H9 (cell line): ENCODE results near the gene ZNHIT2. TPM values are rescaled to one million over a fixed set of nuclear protein-coding genes. Genes with fewer than 3 reads are reported as not detected.

Experiments
- DNase-seq: peaks from one replicate; pipeline ENCODE4 v3.0.0-alpha.2; 2017
- H2AFZ ChIP-seq: one replicate; pipeline ENCODE4 v1.6.1; 2013; ENCODE audit warnings: mild to moderate bottlenecking, low read length, control low read depth, moderate library complexity
- H2AK5ac ChIP-seq: 2 replicates; pipeline ENCODE4 v1.6.1; 2013; ENCODE audit warnings: low read length, control low read depth, mixed read lengths; ENCODE audit not compliant: insufficient read length
- H2BK120ac ChIP-seq: one replicate; pipeline ENCODE4 v1.6.1; 2013; ENCODE audit warnings: low read depth, mild to moderate bottlenecking, low read length, control low read depth, inconsistent platforms; ENCODE audit not compliant: poor library complexity, severe bottlenecking
- H2BK12ac ChIP-seq: 2 replicates; pipeline ENCODE4 v1.6.1; 2013; ENCODE audit warnings: low read length, control low read depth, mixed read lengths, low read depth; ENCODE audit not compliant: insufficient read length
- H2BK15ac ChIP-seq: 2 replicates; pipeline ENCODE4 v1.6.1; 2013; ENCODE audit warnings: low read depth, low read length, control low read depth
- H2BK20ac ChIP-seq: one replicate; pipeline ENCODE4 v1.6.1; 2013; ENCODE audit warnings: low read depth, mild to moderate bottlenecking, low read length, control low read depth, inconsistent platforms; ENCODE audit not compliant: poor library complexity, severe bottlenecking
- H2BK5ac ChIP-seq: 2 replicates; pipeline ENCODE4 v1.6.1; 2013; ENCODE audit warnings: low read length, control low read depth, mixed read lengths; ENCODE audit not compliant: insufficient read length
- H3K14ac ChIP-seq: 2 replicates; pipeline ENCODE4 v1.6.1; 2013; ENCODE audit warnings: low read length, control low read depth; ENCODE audit not compliant: insufficient read depth
- H3K18ac ChIP-seq: 2 replicates; pipeline ENCODE4 v1.6.1; 2013; ENCODE audit warnings: low read depth, mild to moderate bottlenecking, mixed read lengths, low read length, control low read depth; ENCODE audit not compliant: insufficient read length
- H3K23ac ChIP-seq: 2 replicates; pipeline ENCODE4 v1.6.1; 2013; ENCODE audit warnings: low read length, control low read depth, mixed read lengths, low read depth; ENCODE audit not compliant: insufficient read length
- H3K23me2 ChIP-seq: 2 replicates; pipeline ENCODE4 v1.6.1; 2013; ENCODE audit warnings: low read depth, mild to moderate bottlenecking, mixed read lengths, low read length, control low read depth; ENCODE audit not compliant: insufficient read length, poor library complexity, severe bottlenecking
- H3K27ac ChIP-seq: 2 replicates; pipeline ENCODE4 v1.5.1; 2013; ENCODE audit warnings: low read length, control low read depth, mixed read lengths, low read depth; ENCODE audit not compliant: insufficient read length
- H3K27me3 ChIP-seq: 2 replicates; pipeline ENCODE4 v1.6.1; 2013; ENCODE audit warnings: low read length, control low read depth, inconsistent platforms; ENCODE audit not compliant: insufficient read depth
- H3K4ac ChIP-seq: 2 replicates; pipeline ENCODE4 v1.6.1; 2013; ENCODE audit warnings: low read depth, mild to moderate bottlenecking, control low read depth, inconsistent platforms, low read length, moderate library complexity
- H3K4me1 ChIP-seq: 2 replicates; pipeline ENCODE4 v1.6.1; 2013; ENCODE audit warnings: low read length, control low read depth, inconsistent platforms; ENCODE audit not compliant: insufficient read depth
- H3K4me2 ChIP-seq: 2 replicates; pipeline ENCODE4 v1.6.1; 2013; ENCODE audit warnings: low read length, control low read depth, mixed read lengths; ENCODE audit not compliant: insufficient read length, insufficient read depth
- H3K56ac ChIP-seq: 2 replicates; pipeline ENCODE4 v1.6.1; 2013; ENCODE audit warnings: low read depth, mild to moderate bottlenecking, mixed read lengths, low read length, control low read depth; ENCODE audit not compliant: insufficient read length
- H3K79me1 ChIP-seq: 2 replicates; pipeline ENCODE4 v1.6.1; 2013; ENCODE audit warnings: low read depth, mild to moderate bottlenecking, moderate library complexity, low read length, control low read depth, inconsistent platforms; ENCODE audit not compliant: insufficient read depth, poor library complexity, severe bottlenecking
- H3K79me2 ChIP-seq: 2 replicates; pipeline ENCODE4 v1.6.1; 2013; ENCODE audit warnings: low read length, control low read depth, inconsistent platforms; ENCODE audit not compliant: insufficient read depth
- H3K9ac ChIP-seq: 2 replicates; pipeline ENCODE4 v1.6.1; 2013; ENCODE audit warnings: low read length, control low read depth, mixed read lengths; ENCODE audit not compliant: insufficient read length; ENCODE audit errors: extremely low read depth
- H3K9me3 ChIP-seq: one replicate; pipeline ENCODE4 v1.6.1; 2013; ENCODE audit warnings: low read depth, low read length, inconsistent platforms; ENCODE audit not compliant: control insufficient read depth
- H3T11ph ChIP-seq: one replicate; pipeline ENCODE4 v1.6.1; 2013; ENCODE audit warnings: mild to moderate bottlenecking, low read length, control low read depth, inconsistent platforms
- H4K20me1 ChIP-seq: one replicate; pipeline ENCODE4 v1.6.1; 2013; ENCODE audit not compliant: control insufficient read depth, insufficient read length, insufficient read depth
- H4K5ac ChIP-seq: 2 replicates; pipeline ENCODE4 v1.6.1; 2013; ENCODE audit warnings: low read depth, mild to moderate bottlenecking, mixed read lengths, low read length, control low read depth; ENCODE audit not compliant: insufficient read length
- H4K8ac ChIP-seq: replicated peaks from 2 replicates; pipeline ENCODE4 v1.6.1; 2013; ENCODE audit warnings: low read length, control low read depth, mixed read lengths, low read depth; ENCODE audit not compliant: insufficient read length
- H4K91ac ChIP-seq: 2 replicates; pipeline ENCODE4 v1.6.1; 2013; ENCODE audit warnings: low read depth, mild to moderate bottlenecking, moderate library complexity, mixed read lengths, low read length, control low read depth; ENCODE audit not compliant: insufficient read length
- H3K27ac Mint-ChIP-seq, 3 experiments: 2 replicates in 2 of 3; 3 replicates in 1 of 3; pipeline ENCODE4 v1.8.0; 2020 to 2021; ENCODE audit warnings: mixed read lengths in 3 of 3, mild to moderate bottlenecking in 1 of 3, moderate library complexity in 1 of 3
- H3K27me3 Mint-ChIP-seq: 2 replicates; pipeline ENCODE4 v1.8.0; 2021; ENCODE audit warnings: low read depth, mild to moderate bottlenecking, moderate library complexity, mixed read lengths
- H3K36me3 Mint-ChIP-seq, 3 experiments: 2 replicates in 2 of 3; 3 replicates in 1 of 3; pipeline ENCODE4 v1.8.0; 2020 to 2021; ENCODE audit warnings: low read depth in 3 of 3, mixed read lengths in 3 of 3; ENCODE audit not compliant: insufficient read depth in 1 of 3
- H3K4me1 Mint-ChIP-seq, 2 experiments: 2 replicates each; pipeline ENCODE4 v1.8.0; 2020; ENCODE audit warnings: mixed read lengths in 2 of 2
- H3K4me3 Mint-ChIP-seq, 2 experiments: 2 replicates in 1 of 2; 3 replicates in 1 of 2; pipeline ENCODE4 v1.8.0; 2020 to 2021; ENCODE audit warnings: mild to moderate bottlenecking in 2 of 2, mixed read lengths in 2 of 2, moderate library complexity in 1 of 2
- H3K9me3 Mint-ChIP-seq, 2 experiments: 2 replicates in 1 of 2; 3 replicates in 1 of 2; pipeline ENCODE4 v1.8.0; 2020; ENCODE audit warnings: mild to moderate bottlenecking in 2 of 2, mixed read lengths in 2 of 2, moderate library complexity in 1 of 2
- CTCF ChIP-seq: fragments of 200-600 bp; sonication (generic); conservative IDR thresholded peaks from 3 replicates; pipeline ENCODE4 v1.8.0; 2021; ENCODE audit warnings: antibody characterized with exemption, mild to moderate bottlenecking
- WGBS: extraction: QIAGEN DNeasy Blood & Tissue Kit; methylation state at CpG from one replicate; pipeline ENCODE4 v1.1.7; 2013; ENCODE audit warnings: missing lambda C conversion rate, low lambda C conversion rate, mixed read lengths; ENCODE audit not compliant: insufficient read length; ENCODE audit errors: extremely low coverage; 5-methylcytosine and 5-hydroxymethylcytosine counted together
- total RNA-seq: library from RNA; stranded (reverse); gene quantifications from 2 replicates; pipeline ENCODE4 v1.2.1, GENCODE V29; 2021

Gene ZNHIT2
- total RNA-seq, 1 experiment from 2014 or later, result 18.3 TPM

GRCh38 chr11:65085446-65085845 lies 32.1 kb downstream of the ZNHIT2 start:
- Histone ChIP-seq H2BK12ac (no peak overlapping the region), H3K4ac (no peak overlapping the region), H3K14ac (no peak overlapping the region), H2BK15ac (no peak overlapping the region), H3K9ac (no peak overlapping the region), H4K8ac (no peak overlapping the region), H3K27ac (no peak overlapping the region), H2BK5ac (no peak overlapping the region), H4K5ac (no peak overlapping the region), H3K79me1 (peaks cover 3% of the 10 kb centered on the region), H3K27me3 (no peaks in the 10 kb centered on the region), H2BK120ac (no peak overlapping the region), H3K18ac (no peak overlapping the region), H2AK5ac (no peak overlapping the region), H3K4me2 (peak overlapping the region; percentile 79), H3K23ac (no peak overlapping the region), H4K91ac (no peak overlapping the region), H2AFZ (no peak overlapping the region), H3K23me2 (peaks cover 12% of the 10 kb centered on the region), H3K9me3 (no peaks in the 10 kb centered on the region), H3K56ac (no peak overlapping the region), H4K20me1 (peaks cover 3% of the 10 kb centered on the region), H2BK20ac (no peak overlapping the region), H3K79me2 (peaks cover 8% of the 10 kb centered on the region; the same call in 1 of the 2 replicates), H3K4me1 (no peaks in the 10 kb centered on the region), H3T11ph (no peak overlapping the region)
- Mint-ChIP-seq H3K27ac (no peak overlapping the region; a peak in 2 of 7 replicates), H3K36me3 (peaks cover 19 to 63% (median 60%) of the 10 kb centered on the region in 3 experiments), H3K4me3 (peak overlapping the region; percentile 97 to 99), H3K27me3 (no peaks in the 10 kb centered on the region), H3K9me3 (no peaks in the 10 kb centered on the region; a peak in 1 of 5 replicates), H3K4me1 (peaks cover 14 to 16% of the 10 kb centered on the region in 2 experiments)
- no peak for TF ChIP-seq CTCF
- no CpG with 5 or more reads among the region's 4 CpGs for WGBS
- DNase-seq, result no peak
